ENCODE results near the gene TSHZ1. TPM values are rescaled to one million over a fixed set of nuclear protein-coding genes. Genes with fewer than 3 reads are reported as not detected.

Gene TSHZ1
- total RNA-seq, 1 donor from 2014 or later: 8.0 TPM

DNA sequence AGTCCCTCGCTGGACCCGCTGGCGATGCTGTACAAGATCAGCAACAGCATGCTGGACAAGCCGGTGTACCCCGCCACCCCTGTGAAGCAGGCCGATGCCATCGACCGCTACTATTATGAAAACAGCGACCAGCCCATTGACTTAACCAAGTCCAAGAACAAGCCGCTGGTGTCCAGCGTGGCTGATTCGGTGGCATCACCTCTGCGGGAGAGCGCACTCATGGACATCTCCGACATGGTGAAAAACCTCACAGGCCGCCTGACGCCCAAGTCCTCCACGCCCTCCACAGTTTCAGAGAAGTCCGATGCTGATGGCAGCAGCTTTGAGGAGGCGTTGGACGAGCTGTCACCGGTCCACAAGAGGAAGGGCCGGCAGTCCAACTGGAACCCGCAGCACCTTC is 77.1 kb downstream of the TSHZ1 start:
- H3K4me1 Mint-ChIP-seq (ENCODE audit: low read depth): no peaks in the 10 kb centered on the region
- H3K4me3 Mint-ChIP-seq (ENCODE audit: unreplicated experiment): no peak overlapping the region
- H3K36me3 Mint-ChIP-seq (ENCODE audit: low read depth): peaks cover 8% of the 10 kb centered on the region
- no peak for DNase-seq (ENCODE audit: low spot score)
- H3K27me3 Mint-ChIP-seq (ENCODE audit: low read depth): no peaks in the 10 kb centered on the region
- TF ChIP-seq CTCF (IDR thresholded peaks at IDR 0.05): no peak
- H3K9me3 Mint-ChIP-seq (ENCODE audit: low read depth): no peaks in the 10 kb centered on the region
- H3K27ac Mint-ChIP-seq (ENCODE audit: unreplicated experiment): no peak overlapping the region

DNA sequence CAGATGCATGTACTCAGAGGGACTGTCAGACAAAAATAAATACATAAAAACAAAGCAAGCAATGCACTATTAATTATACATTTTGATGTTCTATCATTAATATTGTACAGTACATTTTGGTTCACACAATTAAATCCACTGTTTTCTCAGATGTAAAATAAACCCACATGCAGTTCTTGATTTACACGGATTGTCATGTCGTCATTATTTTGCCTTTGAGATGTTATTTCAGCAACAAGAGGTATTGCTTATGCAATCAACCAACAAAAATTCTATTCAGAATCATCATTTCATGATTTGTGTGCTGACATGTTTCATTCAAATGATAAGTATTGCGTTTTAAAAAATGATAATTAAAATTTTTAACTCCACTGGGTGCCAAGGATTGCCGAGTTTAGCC is 79.2 kb downstream of the TSHZ1 start:
- Mint-ChIP-seq H3K36me3 (ENCODE audit: low read depth) (peaks cover 8% of the 10 kb centered on the region), H3K4me3 (ENCODE audit: unreplicated experiment) (no peak overlapping the region), H3K27ac (ENCODE audit: unreplicated experiment) (no peak overlapping the region), H3K4me1 (ENCODE audit: low read depth) (no peaks in the 10 kb centered on the region), H3K27me3 (ENCODE audit: low read depth) (no peaks in the 10 kb centered on the region), H3K9me3 (ENCODE audit: low read depth) (no peaks in the 10 kb centered on the region)
- no peak for DNase-seq (ENCODE audit: low spot score)
- no peak for TF ChIP-seq CTCF (IDR thresholded peaks at IDR 0.05)

DNA sequence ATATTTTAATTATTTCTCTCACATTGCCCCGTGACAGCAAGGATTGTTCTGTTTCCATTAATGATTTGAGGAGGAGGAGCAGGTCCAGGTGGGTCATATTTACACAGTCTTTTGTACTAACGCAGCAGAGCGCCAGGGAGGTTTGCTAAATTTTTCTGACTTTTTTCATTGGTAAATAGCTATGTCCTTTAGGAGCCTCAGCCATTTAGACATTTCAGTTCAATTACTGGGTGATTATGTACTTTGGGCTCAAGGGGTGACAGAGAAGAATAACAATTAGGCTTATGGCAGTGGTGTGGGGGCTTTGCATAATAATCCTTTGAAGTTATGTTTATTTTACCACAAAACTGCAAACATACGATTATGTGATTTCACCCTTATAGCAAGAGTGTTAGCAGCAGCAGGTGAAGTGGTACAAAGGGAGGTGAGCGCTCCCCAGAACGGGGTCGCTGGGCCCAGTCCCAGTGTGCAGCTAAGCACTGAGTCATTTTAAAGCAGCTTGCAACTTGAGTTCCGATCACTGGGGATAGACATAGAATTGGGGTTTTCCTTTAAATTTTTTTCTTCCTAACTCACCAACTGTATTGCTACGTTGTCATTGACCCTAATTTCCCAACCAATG is 80.3 kb downstream of the TSHZ1 start:
- H3K36me3 Mint-ChIP-seq (ENCODE audit: low read depth): peaks cover 5% of the 10 kb centered on the region
- H3K4me3 Mint-ChIP-seq (ENCODE audit: unreplicated experiment): no peak overlapping the region
- DNase-seq (ENCODE audit: low spot score): no peak
- H3K9me3 Mint-ChIP-seq (ENCODE audit: low read depth): no peaks in the 10 kb centered on the region
- no peak for TF ChIP-seq CTCF (IDR thresholded peaks at IDR 0.05)
- H3K27me3 Mint-ChIP-seq (ENCODE audit: low read depth): no peaks in the 10 kb centered on the region
- H3K27ac Mint-ChIP-seq (ENCODE audit: unreplicated experiment): no peak overlapping the region
- no peaks in the 10 kb centered on the region for H3K4me1 Mint-ChIP-seq (ENCODE audit: low read depth)

DNA sequence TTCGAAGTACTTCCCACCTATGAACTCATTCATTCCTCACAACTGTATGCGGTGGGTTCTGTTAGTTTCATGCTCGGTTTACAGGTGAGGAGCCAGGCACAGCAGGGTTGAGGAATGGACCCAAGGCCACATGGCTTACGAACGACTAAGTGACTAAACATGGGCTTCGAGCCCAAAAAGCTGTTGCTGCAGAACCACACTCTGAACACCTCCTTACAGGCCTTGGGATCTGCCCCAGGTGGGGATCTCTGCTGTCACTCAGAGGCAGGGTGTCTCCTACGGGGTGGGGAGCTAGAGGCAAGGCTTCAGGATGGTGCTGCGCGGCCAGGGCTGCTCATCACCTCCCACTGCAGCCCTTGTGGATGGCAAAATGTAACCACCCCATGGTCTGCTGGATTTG is 80.9 kb downstream of the TSHZ1 start:
- Mint-ChIP-seq H3K27ac (ENCODE audit: unreplicated experiment) (no peak overlapping the region), H3K27me3 (ENCODE audit: low read depth) (no peaks in the 10 kb centered on the region), H3K4me1 (ENCODE audit: low read depth) (no peaks in the 10 kb centered on the region), H3K9me3 (ENCODE audit: low read depth) (no peaks in the 10 kb centered on the region), H3K4me3 (ENCODE audit: unreplicated experiment) (no peak overlapping the region), H3K36me3 (ENCODE audit: low read depth) (peaks cover 5% of the 10 kb centered on the region)
- TF ChIP-seq CTCF (IDR thresholded peaks at IDR 0.05): no peak
- DNase-seq (ENCODE audit: low spot score): no peak

DNA sequence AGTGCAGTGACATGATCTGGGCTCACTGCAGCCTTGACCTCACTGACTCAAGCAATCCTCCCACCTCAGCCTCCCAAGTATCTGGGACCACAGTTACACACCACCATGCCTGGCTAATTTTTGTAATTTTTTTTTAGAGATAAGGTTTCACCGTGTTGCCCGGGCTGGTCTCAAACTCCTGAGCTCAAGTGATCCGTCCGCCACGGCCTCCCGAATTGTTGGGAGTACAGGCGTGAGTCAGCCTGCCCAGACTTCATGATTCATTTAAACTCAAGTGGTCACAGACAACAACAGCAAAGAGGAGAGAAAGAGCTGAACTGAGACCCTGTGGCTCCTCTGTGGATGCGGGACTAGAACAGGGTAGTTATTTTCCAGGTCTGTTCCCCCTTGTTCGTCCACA is 83.0 kb downstream of the TSHZ1 start:
- H3K4me1 Mint-ChIP-seq (ENCODE audit: low read depth): no peaks in the 10 kb centered on the region
- no peaks in the 10 kb centered on the region for H3K27me3 Mint-ChIP-seq (ENCODE audit: low read depth)
- no peaks in the 10 kb centered on the region for H3K9me3 Mint-ChIP-seq (ENCODE audit: low read depth)
- no peak for DNase-seq (ENCODE audit: low spot score)
- H3K27ac Mint-ChIP-seq (ENCODE audit: unreplicated experiment): no peak overlapping the region
- no peaks in the 10 kb centered on the region for H3K36me3 Mint-ChIP-seq (ENCODE audit: low read depth)
- TF ChIP-seq CTCF (IDR thresholded peaks at IDR 0.05): no peak
- no peak overlapping the region for H3K4me3 Mint-ChIP-seq (ENCODE audit: unreplicated experiment)

Data from chondrocyte (in vitro differentiated cells).